OCI-LY1 (cell line): ENCODE data around the gene L3MBTL4.

Experiments
- CTCF ChIP-seq: fragments of 200-600 bp; sonication (generic), shearing (Covaris generic); IDR thresholded peaks from 2 replicates; pipeline ENCODE4 v1.5.1; 2017; ENCODE audit warnings: mild to moderate bottlenecking, antibody characterized with exemption, low read length, moderate library complexity, mixed read lengths
- EZH2 ChIP-seq: fragments of 200-600 bp; sonication (generic), shearing (Covaris generic); IDR thresholded peaks from 2 replicates; pipeline ENCODE4 v1.8.0; 2017; ENCODE audit warnings: borderline replicate concordance, mixed run types, mild to moderate bottlenecking, antibody characterized with exemption, low read length, moderate library complexity, mixed read lengths

GRCh38 chr18:6414118-6414722 lies 491 bp downstream of the L3MBTL4 start:
- no peak for TF ChIP-seq CTCF
- TF ChIP-seq EZH2, result no peak
